Islet precursor cell (in vitro differentiated cells): ENCODE data around the gene BSG.

Experiments
- DNase-seq: peaks from one replicate; pipeline ENCODE4 v3.0.0-alpha.2; 2018

BSG gene

DNA sequence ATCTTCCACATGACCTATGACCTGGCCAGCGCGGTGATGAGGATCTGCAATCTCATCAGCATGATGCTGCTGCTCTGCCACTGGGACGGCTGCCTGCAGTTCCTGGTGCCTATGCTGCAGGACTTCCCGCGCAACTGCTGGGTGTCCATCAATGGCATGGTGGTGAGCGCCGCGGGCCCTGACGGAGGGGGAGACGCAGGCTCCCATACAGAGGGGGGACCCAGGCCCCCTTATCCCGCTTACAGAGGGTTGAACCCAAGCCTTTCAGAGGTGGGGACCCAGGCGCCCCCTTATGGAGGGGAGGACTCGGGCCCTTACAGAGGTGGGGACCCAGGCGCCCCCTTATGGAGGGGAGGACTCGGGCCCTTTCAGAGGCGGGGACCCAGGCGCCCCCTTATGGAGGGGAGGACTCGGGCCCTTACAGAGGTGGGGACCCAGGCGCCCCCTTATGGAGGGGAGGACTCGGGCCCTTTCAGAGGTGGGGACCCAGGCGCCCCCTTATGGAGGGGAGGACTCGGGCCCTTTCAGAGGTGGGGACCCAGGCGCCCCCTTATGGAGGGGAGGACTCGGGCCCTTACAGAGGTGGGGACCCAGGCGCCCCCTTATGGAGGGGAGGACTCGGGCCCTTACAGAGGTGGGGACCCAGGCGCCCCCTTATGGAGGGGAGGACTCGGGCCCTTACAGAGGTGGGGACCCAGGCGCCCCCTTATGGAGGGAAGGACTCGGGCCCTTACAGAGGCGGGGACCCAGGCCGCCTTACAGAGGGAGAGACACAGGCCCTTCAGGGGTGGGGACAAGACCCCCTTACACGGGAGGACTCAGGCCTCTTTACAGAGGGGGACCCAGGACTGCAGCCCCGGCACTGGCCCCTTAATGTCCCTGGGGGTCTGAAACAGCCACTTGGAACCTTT is 32.9 kb downstream of the BSG start:
- peak; percentile 46 for DNase-seq

DNA sequence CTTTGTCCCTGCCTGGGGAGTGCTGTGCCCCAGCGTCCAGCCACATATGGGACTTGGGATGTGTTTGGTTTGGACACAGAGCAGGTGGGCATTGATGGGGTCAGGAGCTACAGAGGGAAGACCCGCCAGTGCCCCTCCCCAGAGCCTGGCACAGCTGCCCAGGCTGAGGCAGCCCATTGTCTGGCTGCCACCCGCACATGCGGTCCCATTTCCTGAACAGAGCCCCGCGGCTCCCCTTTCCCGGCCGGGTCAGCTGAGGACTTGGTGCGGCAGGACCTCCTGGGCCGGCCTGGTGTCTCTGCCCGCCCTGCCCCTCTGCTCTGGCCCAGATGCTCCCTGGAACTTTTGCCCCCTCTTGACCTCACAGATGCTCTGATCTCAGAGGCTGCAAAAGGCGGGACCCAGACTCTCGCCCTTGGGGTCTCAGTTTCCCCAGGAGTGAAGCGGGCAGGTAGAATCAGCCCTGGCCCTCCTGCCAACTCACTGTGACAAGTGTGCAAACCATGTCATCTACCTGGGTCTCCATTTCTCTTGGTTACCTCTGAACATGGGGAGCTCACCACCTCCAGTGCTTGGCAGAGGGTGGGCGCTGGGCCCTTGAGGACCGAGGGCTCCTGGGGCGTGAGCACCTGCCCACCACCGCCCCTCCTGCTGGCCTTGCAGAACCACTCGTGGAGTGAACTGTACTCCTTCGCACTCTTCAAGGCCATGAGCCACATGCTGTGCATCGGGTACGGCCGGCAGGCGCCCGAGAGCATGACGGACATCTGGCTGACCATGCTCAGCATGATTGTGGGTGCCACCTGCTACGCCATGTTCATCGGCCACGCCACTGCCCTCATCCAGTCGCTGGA is 35.1 kb downstream of the BSG start:
- DNase-seq: peak; percentile 49

DNA sequence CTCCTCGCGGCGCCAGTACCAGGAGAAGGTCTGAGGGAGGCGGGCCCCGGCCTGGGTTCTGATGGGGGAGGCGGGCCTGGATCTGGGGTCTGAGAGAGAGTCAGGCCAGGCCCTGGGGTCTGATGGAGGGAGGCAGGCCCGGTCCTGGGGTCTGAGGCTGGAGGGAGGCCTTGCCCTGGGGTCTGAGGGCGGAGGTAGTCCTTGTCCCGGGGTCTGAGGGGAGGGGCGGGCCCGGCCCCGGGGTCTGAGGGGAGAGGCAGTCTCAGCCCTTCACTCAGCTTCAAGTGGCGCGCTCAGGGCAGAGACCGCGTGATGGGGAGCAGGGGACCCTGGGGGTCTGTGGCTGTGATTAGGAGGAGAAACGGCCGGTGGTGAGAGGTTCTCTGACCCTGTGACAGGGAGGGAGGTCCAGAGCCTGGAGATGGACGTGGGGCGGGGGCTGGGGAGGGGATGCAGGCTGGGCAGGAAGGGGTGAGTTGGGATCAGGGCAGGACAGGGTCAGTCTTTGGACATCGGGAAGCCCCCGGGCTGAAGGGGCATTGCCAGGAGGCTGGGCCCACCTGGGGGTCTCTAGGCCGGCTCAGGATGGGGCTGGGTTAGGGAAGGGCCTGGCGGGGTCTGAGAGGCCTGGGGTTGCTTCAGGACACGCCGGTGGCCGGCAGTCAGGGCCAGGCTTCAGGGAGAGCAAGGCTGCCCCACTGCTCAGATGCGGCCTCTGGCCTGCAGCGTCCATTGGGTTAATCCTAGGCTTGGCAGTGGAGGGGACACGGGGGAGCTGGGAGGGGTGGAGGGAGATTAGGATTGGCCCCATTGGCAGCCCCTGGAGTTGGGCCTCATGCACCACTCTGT is 36.0 kb downstream of the BSG start:
- peak; percentile 48 for DNase-seq

DNA sequence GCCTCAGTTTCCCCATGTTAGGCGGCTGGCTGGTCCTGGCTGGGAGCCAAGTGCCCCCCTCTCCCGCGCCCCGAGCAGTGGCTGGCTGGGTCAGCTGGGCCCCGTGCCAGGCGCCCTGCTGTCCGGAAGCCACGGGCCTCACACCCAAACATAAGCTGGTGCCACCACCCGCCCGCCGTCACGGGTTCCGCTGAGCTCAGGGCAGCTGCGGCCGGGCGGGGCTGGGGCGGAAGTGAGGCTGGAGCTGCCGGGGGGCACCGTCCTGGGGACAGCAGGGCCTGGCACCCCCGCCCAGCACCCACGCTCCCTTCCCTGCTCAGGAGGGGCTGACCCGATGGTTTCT is 36.6 kb downstream of the BSG start:
- DNase-seq: peak; percentile 45

DNA sequence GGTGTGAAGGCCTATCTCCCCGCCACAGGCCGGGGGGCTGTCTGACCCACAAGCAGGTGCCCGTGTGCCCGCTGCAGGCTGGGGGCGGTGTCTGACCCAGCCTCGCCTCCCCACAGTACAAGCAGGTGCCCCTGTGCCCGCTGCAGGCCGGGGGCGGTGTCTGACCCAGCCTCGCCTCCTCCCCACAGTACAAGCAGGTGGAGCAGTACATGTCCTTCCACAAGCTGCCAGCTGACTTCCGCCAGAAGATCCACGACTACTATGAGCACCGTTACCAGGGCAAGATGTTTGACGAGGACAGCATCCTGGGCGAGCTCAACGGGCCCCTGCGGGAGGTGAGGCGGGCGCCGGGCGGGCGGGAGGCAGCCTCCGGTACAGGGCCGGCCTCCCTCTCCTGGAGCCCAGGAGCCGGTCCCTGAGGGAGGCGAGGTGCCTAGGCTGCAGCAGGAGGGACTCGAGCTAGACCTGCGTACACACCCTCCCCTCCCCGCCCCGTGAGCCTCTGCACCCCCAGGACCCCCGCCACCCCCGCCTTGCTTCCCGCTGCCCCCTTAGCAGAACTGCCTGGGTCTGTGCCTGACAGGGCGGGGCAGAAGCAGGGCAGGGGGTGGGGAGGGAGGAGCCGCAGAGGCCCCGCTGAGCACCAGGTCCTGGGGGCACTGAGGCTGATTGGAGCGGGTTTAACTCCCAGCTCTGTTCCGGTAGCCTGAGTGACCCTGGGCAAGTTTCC is 37.8 kb downstream of the BSG start:
- no peak for DNase-seq

DNA sequence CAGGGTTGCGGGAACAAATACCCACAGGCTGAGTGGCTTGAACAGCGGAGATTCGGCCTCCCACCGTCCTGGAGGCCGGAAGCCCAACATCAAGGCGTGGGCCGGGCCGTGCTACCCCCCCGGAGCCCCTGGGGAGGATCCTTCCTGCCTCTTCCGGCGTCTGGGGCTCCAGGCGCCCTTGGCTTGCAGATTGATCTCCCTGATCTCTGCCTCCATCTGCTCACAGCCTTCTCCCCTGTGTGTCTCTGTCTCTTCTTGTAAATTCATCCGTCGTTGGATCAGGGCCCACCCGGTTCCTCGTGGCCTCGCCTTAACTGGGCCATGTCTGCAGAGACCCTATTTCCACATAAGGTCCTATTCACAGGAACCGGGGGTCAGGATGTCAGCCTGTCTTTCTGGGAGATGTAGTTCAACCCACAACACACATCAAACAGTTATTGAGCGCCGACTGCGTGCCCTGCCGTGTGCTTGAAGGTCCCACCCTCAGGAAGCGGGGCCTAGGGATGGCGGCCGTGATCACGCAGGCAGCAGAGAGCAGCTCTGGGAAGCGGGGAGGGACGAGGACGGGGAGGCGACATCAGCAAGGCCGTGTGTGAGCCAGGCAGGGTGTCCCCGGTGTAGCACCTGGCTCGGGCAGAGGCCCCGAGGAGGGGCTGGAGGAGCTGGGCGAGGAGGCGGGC is 38.5 kb downstream of the BSG start:
- peak; percentile 50 for DNase-seq

DNA sequence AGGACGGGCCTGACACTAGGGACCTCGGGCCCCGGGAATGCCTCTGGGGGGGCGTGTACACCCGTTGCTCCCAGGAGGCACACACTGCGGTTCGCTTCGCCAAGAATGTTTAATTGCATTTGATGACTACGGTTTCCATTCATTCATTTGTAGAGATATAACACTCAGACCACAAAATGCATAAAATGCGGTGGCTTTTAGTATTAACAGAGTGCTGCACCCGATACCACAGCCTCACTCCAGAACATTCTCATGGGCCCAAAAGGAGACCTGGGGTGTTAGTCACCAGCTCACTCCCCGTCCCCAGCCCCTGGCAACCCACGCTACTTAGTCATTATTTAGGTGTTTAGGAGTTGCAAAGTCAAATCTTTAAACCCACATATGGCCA is 39.1 kb downstream of the BSG start:
- peak; percentile 46 for DNase-seq

DNA sequence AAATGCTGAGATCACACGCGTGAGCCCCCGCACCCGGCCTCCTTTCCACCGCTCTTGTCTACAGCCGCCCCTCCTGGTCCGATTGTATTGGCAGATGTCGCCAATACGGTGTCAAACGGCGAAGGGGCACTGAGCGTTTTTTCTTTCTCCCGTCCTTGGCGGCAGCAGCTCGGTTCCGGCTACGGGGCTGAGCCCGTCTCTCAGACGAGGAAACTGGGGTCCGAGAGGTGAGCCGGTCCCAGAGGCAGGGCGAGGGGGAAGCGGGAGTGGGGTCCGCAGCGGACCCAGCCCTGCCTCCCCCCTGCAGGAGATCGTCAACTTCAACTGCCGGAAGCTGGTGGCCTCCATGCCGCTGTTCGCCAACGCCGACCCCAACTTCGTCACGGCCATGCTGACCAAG is 40.5 kb downstream of the BSG start:
- no peak for DNase-seq

DNA sequence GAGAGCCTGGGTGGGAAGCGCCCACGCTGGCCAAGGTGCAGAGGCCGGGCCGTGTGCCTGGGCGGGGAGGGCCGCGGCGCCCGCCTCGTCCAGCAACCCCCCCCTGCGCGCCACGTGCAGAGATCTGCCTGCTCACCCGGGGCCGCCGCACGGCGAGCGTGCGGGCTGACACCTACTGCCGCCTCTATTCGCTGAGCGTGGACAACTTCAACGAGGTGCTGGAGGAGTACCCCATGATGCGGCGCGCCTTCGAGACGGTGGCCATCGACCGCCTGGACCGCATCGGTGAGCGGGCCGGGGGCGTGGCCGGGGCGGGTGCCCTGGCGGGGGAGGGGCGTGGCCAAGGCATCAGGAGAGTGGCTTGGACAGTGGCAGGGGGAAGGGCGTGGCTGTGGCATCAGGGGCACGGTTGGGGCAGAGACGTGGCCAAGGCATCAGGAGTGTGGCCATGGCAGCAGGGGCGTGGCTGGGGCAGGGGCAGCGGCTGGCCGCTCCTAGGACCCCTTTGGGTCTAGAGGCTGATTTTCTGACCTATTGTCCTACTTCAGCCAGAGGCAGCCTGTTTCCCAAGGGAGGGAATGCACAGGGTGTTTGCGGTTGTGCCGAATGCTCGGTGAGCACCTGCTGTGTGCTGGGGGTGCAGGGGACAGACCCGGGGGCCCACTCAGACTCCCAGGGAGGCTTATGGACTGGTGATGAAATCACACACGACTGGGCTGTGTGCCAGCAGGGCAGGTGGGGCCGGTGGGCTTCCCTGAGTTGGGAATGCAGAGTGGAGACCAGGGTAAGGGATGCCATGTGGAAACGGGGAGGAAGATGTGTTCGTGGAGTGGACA is 41.6 kb downstream of the BSG start:
- no peak for DNase-seq

DNA sequence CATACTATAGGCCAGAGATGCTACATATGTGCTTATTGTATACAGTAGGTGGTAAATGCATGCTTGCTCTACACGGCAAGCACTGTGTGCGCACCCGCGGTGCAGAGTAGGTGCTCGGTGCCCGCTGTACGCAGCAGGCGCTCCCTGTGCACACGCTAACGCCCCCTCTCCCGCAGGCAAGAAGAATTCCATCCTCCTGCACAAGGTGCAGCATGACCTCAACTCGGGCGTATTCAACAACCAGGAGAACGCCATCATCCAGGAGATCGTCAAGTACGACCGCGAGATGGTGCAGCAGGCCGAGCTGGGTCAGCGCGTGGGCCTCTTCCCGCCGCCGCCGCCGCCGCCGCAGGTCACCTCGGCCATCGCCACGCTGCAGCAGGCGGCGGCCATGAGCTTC is 43.2 kb downstream of the BSG start:
- DNase-seq: no peak

DNA sequence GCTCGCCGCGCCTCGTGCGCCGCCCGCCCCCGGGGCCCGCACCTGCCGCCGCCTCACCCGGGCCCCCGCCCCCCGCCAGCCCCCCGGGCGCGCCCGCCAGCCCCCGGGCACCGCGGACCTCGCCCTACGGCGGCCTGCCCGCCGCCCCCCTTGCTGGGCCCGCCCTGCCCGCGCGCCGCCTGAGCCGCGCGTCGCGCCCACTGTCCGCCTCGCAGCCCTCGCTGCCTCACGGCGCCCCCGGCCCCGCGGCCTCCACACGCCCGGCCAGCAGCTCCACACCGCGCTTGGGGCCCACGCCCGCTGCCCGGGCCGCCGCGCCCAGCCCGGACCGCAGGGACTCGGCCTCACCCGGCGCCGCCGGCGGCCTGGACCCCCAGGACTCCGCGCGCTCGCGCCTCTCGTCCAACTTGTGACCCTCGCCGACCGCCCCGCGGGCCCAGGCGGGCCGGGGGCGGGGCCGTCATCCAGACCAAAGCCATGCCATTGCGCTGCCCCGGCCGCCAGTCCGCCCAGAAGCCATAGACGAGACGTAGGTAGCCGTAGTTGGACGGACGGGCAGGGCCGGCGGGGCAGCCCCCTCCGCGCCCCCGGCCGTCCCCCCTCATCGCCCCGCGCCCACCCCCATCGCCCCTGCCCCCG is 43.8 kb downstream of the BSG start:
- no peak for DNase-seq

DNA sequence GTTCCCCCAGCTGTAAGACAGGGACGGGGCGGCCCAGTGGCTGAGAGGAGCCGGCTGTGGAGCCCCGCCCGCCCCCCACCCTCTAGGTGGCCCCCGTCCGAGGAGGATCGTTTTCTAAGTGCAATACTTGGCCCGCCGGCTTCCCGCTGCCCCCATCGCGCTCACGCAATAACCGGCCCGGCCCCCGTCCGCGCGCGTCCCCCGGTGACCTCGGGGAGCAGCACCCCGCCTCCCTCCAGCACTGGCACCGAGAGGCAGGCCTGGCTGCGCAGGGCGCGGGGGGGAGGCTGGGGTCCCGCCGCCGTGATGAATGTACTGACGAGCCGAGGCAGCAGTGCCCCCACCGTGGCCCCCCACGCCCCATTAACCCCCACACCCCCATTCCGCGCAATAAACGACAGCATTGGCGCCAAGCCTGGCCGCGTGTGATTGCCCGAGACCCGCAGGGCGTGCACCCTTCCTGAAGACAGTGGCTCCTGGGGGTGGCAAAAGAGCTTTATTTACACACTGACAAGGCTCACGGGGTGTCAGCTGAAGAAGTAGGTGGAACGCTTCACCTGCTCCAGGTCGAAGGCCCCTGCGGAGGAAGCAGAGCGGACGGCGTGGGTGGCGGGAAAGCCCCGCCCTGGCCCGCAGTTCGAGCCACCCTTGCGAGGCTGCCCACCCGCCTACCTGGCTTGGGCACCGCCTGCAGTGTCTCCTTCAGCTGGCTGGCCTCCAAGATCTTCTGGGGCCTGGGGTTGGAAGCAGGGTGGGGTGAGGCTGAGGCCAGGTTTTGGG is 44.5 kb downstream of the BSG start:
- no peak for DNase-seq

DNA sequence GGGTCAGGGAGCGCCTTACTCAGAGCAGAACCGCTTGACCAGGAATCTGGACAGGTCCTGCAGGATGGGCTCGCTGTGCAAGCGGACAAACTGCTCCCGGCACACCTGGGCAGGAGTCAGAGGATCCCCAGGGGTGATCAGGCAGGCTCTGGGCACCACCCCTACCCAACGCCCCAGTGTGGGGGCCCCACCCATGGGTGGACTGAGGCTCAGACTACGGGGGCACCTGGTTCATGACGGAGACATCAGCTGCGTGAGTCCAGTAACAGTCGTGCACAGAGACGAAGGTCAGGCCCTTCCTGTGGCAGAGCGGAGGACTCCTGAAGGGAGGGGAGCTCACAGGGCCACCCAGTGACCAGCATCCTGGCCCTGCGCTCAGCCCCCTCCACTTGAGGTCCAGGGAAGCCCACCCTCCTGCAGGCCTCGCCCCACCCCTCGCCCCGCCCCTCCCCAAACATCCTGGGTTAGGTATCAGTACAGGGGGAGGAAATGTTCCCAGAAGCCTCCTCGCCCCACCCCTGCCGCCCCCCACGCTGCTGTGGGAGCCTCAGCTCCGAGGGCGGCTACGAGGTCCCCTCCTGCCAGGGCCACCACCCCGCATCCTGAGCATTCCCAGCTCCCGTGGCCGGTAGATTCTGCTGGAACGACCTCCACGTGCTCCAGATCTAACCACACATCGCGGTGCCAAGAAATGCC is 45.3 kb downstream of the BSG start:
- peak; percentile 46 for DNase-seq

DNA sequence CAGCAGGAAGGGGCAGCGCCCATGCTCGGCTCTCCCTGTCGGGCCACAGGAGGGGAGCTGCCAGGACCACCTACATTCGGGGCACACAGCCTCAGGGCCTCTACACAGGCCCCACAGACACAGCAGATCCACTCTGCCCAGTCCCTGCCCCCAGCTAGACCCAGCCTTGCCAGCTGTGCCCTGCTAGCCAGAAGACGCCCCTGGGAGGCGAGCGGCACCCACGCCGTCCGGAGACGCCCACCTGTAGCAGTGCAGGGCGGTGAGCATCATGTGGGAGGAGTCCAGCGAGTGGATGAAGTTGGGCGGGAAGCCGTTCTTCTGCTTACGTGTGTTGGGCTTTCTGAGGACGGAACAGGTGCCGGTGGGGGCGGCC is 45.8 kb downstream of the BSG start:
- no peak for DNase-seq

DNA sequence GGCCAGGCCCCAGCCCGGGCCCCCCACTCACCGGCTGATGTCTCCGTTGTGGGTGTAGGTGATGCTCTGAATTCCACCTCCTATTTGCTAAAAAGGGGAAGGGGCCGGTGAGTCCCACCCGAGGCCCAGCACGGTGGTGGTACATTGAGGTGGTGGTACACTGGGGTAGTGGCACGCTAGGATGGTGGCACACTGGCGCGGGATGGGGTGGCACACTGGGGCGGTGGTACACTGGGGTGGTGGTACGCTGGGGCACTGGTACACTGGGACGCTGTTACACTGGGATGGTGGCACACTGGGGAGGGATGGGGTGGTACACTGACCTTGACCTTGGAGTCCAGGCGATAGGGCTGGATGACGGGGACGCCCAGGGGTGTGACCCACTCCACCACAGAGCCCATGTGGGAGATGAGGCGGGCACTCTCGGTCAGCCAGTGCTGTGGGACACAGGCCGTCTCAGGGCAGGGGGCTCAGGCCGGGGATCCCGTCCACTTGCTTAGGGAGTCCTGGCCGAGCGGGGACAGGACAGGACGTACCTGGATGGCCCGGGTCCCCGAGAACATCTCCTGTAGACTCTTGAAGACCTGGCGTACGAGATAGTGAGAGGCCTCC is 46.4 kb downstream of the BSG start:
- DNase-seq: no peak

DNA sequence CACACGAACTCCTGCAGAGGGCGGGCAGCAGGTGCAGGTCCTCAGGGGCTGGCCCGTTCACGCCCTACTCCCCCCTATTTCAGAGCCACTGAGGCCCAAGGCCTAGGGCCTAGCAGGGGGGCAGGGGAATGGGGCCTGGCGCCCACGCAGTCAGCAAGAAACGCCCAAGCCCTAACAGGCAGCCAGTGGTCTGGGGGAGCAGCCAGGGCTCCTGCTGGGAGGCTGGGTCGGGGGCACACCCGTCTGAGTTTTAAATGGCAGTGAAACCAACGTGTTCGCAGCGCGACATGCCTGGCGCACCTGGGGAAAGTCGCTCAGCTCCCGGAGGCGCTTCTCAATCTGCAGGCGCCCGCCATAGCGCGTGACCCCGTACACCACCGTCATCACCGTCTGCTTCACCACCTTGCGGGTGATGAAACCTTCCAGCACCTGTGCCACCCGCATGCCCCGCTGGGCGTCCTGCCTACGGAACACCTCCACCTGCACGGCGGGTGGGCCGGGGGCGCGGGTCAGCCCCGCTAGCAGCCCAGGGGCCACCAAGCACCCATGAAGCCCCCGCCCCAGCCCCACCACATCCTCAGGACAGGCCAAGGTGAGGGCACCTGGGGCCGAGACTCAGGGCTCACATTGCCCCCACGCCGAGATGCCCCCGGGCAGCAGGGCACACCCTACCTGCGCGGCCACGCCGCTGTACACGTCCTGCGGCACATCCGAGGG is 47.0 kb downstream of the BSG start:
- no peak for DNase-seq

DNA sequence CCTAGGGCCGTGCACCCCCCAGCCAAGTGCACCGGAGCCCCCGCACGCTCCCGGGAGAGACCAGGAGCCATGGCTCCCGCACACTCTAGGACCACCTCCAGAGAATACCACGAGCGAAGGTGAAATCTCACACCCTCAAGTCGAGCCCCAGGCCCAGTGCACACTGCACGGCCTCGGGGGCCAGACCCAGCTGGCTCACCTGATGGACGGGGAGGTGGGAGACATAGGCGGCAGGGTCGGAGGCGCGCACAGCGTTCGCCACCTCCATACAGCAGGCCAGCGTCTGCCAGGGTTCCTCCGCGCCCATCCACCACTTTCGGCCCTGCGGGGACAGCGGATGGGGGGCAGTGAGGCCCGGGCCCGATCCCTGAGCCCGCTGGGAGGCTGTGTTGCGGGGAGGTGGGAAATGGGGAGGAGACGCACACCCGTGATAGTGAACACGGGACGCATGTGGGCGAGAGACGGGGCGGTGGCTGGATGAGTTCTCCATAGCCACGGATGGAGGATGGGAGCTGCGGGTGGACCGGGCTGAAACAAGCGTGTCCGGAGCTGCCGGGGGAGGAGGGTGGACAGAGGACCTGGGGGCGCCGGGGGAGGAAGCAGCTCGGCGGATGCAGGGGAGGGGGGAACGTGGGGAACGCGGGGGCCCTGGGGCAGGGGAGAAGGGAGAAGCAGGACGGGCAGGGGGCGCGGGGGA is 47.9 kb downstream of the BSG start:
- no peak for DNase-seq
